MM.1S (cell line): ENCODE data around the gene FABP7.

Experiments used
- EZH2 ChIP-seq: fragments of 300-600 bp; sonication (generic); optimal IDR thresholded peaks from 2 replicates; pipeline ENCODE3; 2017; ENCODE audit warnings: low read depth, mild to moderate bottlenecking, antibody characterized with exemption, low read length, mixed read lengths
- TF ChIP-seq, protein P1 (sequence below): fragments of 300-600 bp; sonication (generic); IDR thresholded peaks from 2 replicates; pipeline ENCODE4 v1.5.1; 2016; ENCODE audit warnings: antibody characterized with exemption, low read length, mixed read lengths

GRCh38 chr6:122797537-122797936 lies 18.0 kb downstream of the FABP7 start:
- TF ChIP-seq, protein P1, sequence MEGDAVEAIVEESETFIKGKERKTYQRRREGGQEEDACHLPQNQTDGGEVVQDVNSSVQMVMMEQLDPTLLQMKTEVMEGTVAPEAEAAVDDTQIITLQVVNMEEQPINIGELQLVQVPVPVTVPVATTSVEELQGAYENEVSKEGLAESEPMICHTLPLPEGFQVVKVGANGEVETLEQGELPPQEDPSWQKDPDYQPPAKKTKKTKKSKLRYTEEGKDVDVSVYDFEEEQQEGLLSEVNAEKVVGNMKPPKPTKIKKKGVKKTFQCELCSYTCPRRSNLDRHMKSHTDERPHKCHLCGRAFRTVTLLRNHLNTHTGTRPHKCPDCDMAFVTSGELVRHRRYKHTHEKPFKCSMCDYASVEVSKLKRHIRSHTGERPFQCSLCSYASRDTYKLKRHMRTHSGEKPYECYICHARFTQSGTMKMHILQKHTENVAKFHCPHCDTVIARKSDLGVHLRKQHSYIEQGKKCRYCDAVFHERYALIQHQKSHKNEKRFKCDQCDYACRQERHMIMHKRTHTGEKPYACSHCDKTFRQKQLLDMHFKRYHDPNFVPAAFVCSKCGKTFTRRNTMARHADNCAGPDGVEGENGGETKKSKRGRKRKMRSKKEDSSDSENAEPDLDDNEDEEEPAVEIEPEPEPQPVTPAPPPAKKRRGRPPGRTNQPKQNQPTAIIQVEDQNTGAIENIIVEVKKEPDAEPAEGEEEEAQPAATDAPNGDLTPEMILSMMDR: no peak
- TF ChIP-seq EZH2: no peak
